CD4-positive, alpha-beta T cell (primary cell): Measurements from ENCODE around the gene DPP8. TPM values are rescaled to one million over a fixed set of nuclear protein-coding genes. Genes with fewer than 3 reads are reported as not detected.

ENCODE experiments used
- ATAC-seq: fragments of 200-7000 bp; cut with Tn5 transposase; one replicate; pipeline ENCODE4 v1.10.0; 2022; ENCODE audit warnings: mild to moderate bottlenecking; ENCODE audit not compliant: poor library complexity
- CTCF ChIA-PET: fragments of 350-600 bp; sonication (Branson Sonifier 250); formaldehyde crosslinking; loops from one replicate; lab custom pipeline; 2021; ENCODE audit warnings: antibody characterized with exemption, inconsistent platforms; lab: Charles Lee
- POLR2A ChIA-PET: fragments of 350-600 bp; sonication (Branson Sonifier 250); formaldehyde crosslinking; loops from one replicate; lab custom pipeline; 2021; ENCODE audit warnings: antibody characterized with exemption, inconsistent platforms; lab: Charles Lee
- DNase-seq, 14 experiments: peaks; one replicate each; pipeline ENCODE4 v3.0.0-alpha.2; 2013 to 2020; ENCODE audit warnings: mixed read lengths in 2 of 14
- H3K27ac ChIP-seq, 2 donors: one replicate each; pipeline versions ENCODE4 v1.5.1 to v1.7.0; 2013; ENCODE audit warnings: low read length in 2 of 2, low read depth in 1 of 2, mild to moderate bottlenecking in 1 of 2
- H3K27me3 ChIP-seq, 2 experiments: 1 replicate in 1 of 2; 2 replicates in 1 of 2; pipeline versions ENCODE4 v1.6.1 to v1.7.0; 2013; ENCODE audit warnings: low read length in 2 of 2, control low read depth in 1 of 2, mild to moderate bottlenecking in 1 of 2, moderate library complexity in 1 of 2; ENCODE audit not compliant: insufficient read depth in 2 of 2, control insufficient read depth in 1 of 2
- H3K36me3 ChIP-seq: one replicate; pipeline ENCODE4 v1.6.1; 2013; ENCODE audit warnings: low read length, control low read depth; ENCODE audit not compliant: insufficient read depth
- H3K4me1 ChIP-seq: one replicate; pipeline ENCODE4 v1.6.1; 2013; ENCODE audit warnings: low read length, control low read depth; ENCODE audit not compliant: insufficient read depth
- H3K4me3 ChIP-seq: one replicate; pipeline ENCODE4 v1.5.1; 2013; ENCODE audit warnings: mild to moderate bottlenecking, low read length, moderate library complexity
- H3K9me3 ChIP-seq, 2 experiments: 1 replicate in 1 of 2; 2 replicates in 1 of 2; pipeline versions ENCODE4 v1.6.1 to v1.7.0; 2013; ENCODE audit warnings: low read length in 2 of 2, mild to moderate bottlenecking in 2 of 2, control low read depth in 1 of 2, moderate library complexity in 1 of 2; ENCODE audit not compliant: control insufficient read depth in 1 of 2, insufficient read depth in 1 of 2
- H3K27ac Mint-ChIP-seq: one replicate; pipeline ENCODE4 v1.8.0; 2020; ENCODE audit warnings: mixed read lengths
- H3K27me3 Mint-ChIP-seq: one replicate; pipeline ENCODE4 v1.8.0; 2021; ENCODE audit warnings: mixed read lengths
- H3K36me3 Mint-ChIP-seq: one replicate; pipeline ENCODE4 v1.8.0; 2021; ENCODE audit warnings: low read depth, mixed read lengths
- H3K4me1 Mint-ChIP-seq: one replicate; pipeline ENCODE4 v1.8.0; 2021; ENCODE audit warnings: low read depth, mixed read lengths
- H3K4me3 Mint-ChIP-seq: one replicate; pipeline ENCODE4 v1.8.0; 2020; ENCODE audit warnings: mild to moderate bottlenecking, mixed read lengths
- H3K9me3 Mint-ChIP-seq: one replicate; pipeline ENCODE4 v1.8.0; 2020; ENCODE audit warnings: mixed read lengths
- CTCF ChIP-seq: fragments of 200-600 bp; IDR thresholded peaks from one replicate; pipeline ENCODE4 v1.8.0; 2022; ENCODE audit warnings: antibody characterized with exemption, mild to moderate bottlenecking
- intact Hi-C, 2 experiments: fragments of 100-400 bp; cut with DNase I in 1 of 2; cut with micrococcal nuclease in 1 of 2; formaldehyde crosslinking; loops; one replicate each; pipeline versions ENCODE4 v1.15.1 to v1.9.0; 2023 to 2025; cut with DNase I, micrococcal nuclease
- total RNA-seq, 174 experiments: library from RNA in 2 of 174; stranded (reverse) in 2 of 174; gene quantifications; one replicate each; pipeline ENCODE4 v1.2.3 and lab custom pipeline; 2021 to 2026

The DPP8 gene
- total RNA-seq, 2 experiments from 2014 or later, result 41.2 to 45.4 TPM

- Histone ChIP-seq H3K9me3 (no peaks in the 10 kb centered on the region), H3K36me3 (no peaks in the 10 kb centered on the region), H3K27ac (no peak overlapping the region), H3K4me3 (no peak overlapping the region), H3K4me1 (no peaks in the 10 kb centered on the region), H3K27me3 (peaks cover 4 to 8% of the 10 kb centered on the region in 2 experiments)
- H3K9me3 Mint-ChIP-seq, result no peaks in the 10 kb centered on the region
- no peaks in the 10 kb centered on the region for H3K4me1 Mint-ChIP-seq
- H3K27me3 Mint-ChIP-seq, result peaks cover 18% of the 10 kb centered on the region
- TF ChIP-seq CTCF, result no peak
- no peaks in the 10 kb centered on the region for H3K36me3 Mint-ChIP-seq
- ChIA-PET POLR2A (no interaction called here), CTCF (no interaction called here)
- ATAC-seq (no peak), DNase-seq (no peak)
- no peak overlapping the region for H3K27ac Mint-ChIP-seq
- intact Hi-C loops, result no loop called here
- H3K4me3 Mint-ChIP-seq, result no peak overlapping the region
Observed at GRCh38 chr15:65411465-65412071, 105.9 kb downstream of the DPP8 start.

DNA sequence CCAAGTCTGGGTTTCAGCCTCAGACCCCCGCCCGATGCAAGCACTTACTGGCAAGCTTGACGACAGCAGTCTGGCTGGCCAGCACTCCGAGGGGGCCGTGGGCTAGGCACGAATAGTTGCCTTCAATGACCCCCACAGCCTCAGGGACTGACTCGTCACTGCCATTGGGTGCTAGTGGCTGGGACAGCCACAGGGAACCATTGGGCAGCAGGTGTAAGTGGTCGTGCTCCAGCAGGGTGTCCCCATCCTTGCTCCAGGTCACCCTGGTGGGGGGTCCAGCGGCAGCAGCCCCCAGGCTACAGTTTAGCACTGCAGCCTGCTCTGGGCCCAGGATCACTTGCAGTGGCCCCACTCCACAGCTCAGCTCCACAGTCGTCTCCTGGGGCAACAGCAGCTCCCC, 106.5 kb downstream of the DPP8 start:
- DNase-seq (no peak), ATAC-seq (no peak)
- Mint-ChIP-seq H3K27ac (no peak overlapping the region), H3K36me3 (no peaks in the 10 kb centered on the region), H3K4me1 (no peaks in the 10 kb centered on the region), H3K4me3 (no peak overlapping the region), H3K9me3 (no peaks in the 10 kb centered on the region), H3K27me3 (peaks cover 20% of the 10 kb centered on the region)
- H3K4me1 ChIP-seq, result no peaks in the 10 kb centered on the region
- intact Hi-C loops, result no loop called here
- no peak overlapping the region for H3K4me3 ChIP-seq
- peaks cover 4 to 5% of the 10 kb centered on the region in 2 experiments for H3K27me3 ChIP-seq
- no peaks in the 10 kb centered on the region for H3K9me3 ChIP-seq
- no peaks in the 10 kb centered on the region for H3K36me3 ChIP-seq
- POLR2A ChIA-PET, result no interaction called here
- no peak for TF ChIP-seq CTCF
- no peak overlapping the region for H3K27ac ChIP-seq
- CTCF ChIA-PET, result no interaction called here

DNA sequence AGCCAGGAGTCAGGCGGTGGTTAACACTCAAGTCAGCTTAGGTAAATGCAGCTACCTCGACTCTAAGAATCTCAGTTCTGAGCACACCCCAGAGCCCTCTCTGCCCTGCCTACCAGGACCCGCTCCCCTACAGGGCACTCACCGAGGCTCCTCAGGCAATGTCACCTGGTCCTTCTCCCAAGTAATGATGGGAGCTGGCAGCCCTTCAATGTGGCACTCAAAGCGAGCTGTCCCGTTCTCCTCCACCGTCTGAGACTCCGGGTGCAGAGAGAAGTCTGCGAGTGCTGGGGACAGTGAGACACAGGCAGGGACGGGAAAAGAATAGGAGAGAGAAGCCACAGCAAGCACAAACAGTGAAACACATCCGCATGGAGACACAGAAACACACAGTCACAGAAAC, 107.5 kb downstream of the DPP8 start:
- Mint-ChIP-seq H3K27ac (no peak overlapping the region), H3K4me1 (no peaks in the 10 kb centered on the region), H3K4me3 (no peak overlapping the region), H3K27me3 (peaks cover 24% of the 10 kb centered on the region), H3K36me3 (no peaks in the 10 kb centered on the region), H3K9me3 (no peaks in the 10 kb centered on the region)
- DNase-seq, result no peak
- POLR2A ChIA-PET, result no interaction called here
- Histone ChIP-seq H3K36me3 (no peaks in the 10 kb centered on the region), H3K9me3 (no peaks in the 10 kb centered on the region), H3K4me1 (no peaks in the 10 kb centered on the region), H3K27me3 (peaks cover 4 to 5% of the 10 kb centered on the region in 2 experiments), H3K27ac (no peak overlapping the region), H3K4me3 (no peak overlapping the region)
- intact Hi-C loops, result no loop called here
- TF ChIP-seq CTCF, result no peak
- CTCF ChIA-PET, result no interaction called here
- ATAC-seq, result no peak
